ENCODE data around the gene SPATA6.

DNA sequence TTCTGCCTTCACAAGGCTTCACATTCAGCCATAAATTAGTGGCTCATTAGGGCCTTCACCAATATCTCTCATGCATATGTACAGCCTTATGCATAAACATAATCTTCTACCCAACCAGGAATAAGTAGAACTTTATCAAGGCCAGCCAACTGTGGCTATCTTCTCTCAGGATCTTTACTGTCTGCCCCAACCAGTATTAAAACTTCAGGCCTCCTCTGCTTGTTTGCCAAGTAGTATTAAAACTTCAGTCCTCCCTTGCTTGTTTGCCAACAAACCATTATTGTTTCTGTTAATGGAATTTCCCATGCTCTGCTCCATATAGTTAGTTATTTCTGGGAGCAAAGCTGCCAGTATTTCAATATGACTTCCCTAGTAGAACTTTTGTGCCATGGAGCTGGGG lies 169.4 kb downstream of the SPATA6 start:
- TF ChIP-seq ZFP3 (CRISPR knock-in tag; IDR thresholded peaks at IDR 0.05) (no peak), ZFP30 (CRISPR knock-in tag; IDR thresholded peaks at IDR 0.05) (no peak), TOX (CRISPR knock-in tag; IDR thresholded peaks at IDR 0.05; ENCODE audit: borderline replicate concordance) (no peak), ZNF70 (CRISPR knock-in tag; IDR thresholded peaks at IDR 0.05) (no peak), GLIS3 (CRISPR knock-in tag; IDR thresholded peaks at IDR 0.05) (no peak), TCF4 (CRISPR knock-in tag; IDR thresholded peaks at IDR 0.05; ENCODE audit: borderline replicate concordance) (no peak), CSRNP3 (CRISPR knock-in tag; IDR thresholded peaks at IDR 0.05) (no peak), BACH2 (CRISPR knock-in tag; IDR thresholded peaks at IDR 0.05; ENCODE audit: borderline replicate concordance) (no peak), SNAI2 (CRISPR knock-in tag; IDR thresholded peaks at IDR 0.05) (no peak)
- TF ChIP-seq, protein P1, sequence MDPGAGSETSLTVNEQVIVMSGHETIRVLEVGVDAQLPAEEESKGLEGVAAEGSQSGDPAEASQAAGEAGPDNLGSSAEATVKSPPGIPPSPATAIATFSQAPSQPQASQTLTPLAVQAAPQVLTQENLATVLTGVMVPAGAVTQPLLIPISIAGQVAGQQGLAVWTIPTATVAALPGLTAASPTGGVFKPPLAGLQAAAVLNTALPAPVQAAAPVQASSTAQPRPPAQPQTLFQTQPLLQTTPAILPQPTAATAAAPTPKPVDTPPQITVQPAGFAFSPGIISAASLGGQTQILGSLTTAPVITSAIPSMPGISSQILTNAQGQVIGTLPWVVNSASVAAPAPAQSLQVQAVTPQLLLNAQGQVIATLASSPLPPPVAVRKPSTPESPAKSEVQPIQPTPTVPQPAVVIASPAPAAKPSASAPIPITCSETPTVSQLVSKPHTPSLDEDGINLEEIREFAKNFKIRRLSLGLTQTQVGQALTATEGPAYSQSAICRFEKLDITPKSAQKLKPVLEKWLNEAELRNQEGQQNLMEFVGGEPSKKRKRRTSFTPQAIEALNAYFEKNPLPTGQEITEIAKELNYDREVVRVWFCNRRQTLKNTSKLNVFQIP (CRISPR knock-in tag; IDR thresholded peaks at IDR 0.05; ENCODE audit: borderline replicate concordance, low read depth): no peak
- TF ChIP-seq, protein P2, sequence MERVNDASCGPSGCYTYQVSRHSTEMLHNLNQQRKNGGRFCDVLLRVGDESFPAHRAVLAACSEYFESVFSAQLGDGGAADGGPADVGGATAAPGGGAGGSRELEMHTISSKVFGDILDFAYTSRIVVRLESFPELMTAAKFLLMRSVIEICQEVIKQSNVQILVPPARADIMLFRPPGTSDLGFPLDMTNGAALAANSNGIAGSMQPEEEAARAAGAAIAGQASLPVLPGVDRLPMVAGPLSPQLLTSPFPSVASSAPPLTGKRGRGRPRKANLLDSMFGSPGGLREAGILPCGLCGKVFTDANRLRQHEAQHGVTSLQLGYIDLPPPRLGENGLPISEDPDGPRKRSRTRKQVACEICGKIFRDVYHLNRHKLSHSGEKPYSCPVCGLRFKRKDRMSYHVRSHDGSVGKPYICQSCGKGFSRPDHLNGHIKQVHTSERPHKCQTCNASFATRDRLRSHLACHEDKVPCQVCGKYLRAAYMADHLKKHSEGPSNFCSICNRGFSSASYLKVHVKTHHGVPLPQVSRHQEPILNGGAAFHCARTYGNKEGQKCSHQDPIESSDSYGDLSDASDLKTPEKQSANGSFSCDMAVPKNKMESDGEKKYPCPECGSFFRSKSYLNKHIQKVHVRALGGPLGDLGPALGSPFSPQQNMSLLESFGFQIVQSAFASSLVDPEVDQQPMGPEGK (CRISPR knock-in tag; IDR thresholded peaks at IDR 0.05; ENCODE audit: borderline replicate concordance): no peak

Measured in SK-N-SH treated with all-trans-retinoic acid at 6 μM for 48 hours (cell line).